Activated T-cell treated with anti-CD3 and anti-CD28 coated beads, Interleukin-2, amount 50 U/mL, for 4 hours (primary cell): ENCODE data around the gene EFL1. TPM values are rescaled to one million over a fixed set of nuclear protein-coding genes. Genes with fewer than 3 reads are reported as not detected.
"Not testable (repeated sequence)": the region's sequence is repeated elsewhere in the genome, so short reads cannot be mapped to it uniquely, and the experiment has no call there.

Experiments
- ATAC-seq, 2 donors: fragments of 200-7000 bp; cut with Tn5 transposase; one replicate each; pipeline ENCODE4 v1.10.0; 2021
- DNase-seq: peaks from one replicate; pipeline ENCODE4 v3.0.0-alpha.2; 2020
- H3K27me3 Mint-ChIP-seq: one replicate; pipeline ENCODE4 v1.8.0; 2021; ENCODE audit warnings: low read depth, mixed read lengths
- H3K36me3 Mint-ChIP-seq: one replicate; pipeline ENCODE4 v1.8.0; 2022; ENCODE audit warnings: mixed read lengths; ENCODE audit not compliant: insufficient read depth
- H3K4me1 Mint-ChIP-seq: one replicate; pipeline ENCODE4 v1.8.0; 2021; ENCODE audit warnings: low read depth, mixed read lengths
- H3K4me3 Mint-ChIP-seq: one replicate; pipeline ENCODE4 v1.8.0; 2021; ENCODE audit warnings: mild to moderate bottlenecking, moderate library complexity, mixed read lengths
- H3K9me3 Mint-ChIP-seq: one replicate; pipeline ENCODE4 v1.8.0; 2021; ENCODE audit warnings: mixed read lengths
- total RNA-seq, 3 donors: library from RNA; stranded (reverse); gene quantifications; one replicate each; pipeline ENCODE4 v1.2.1, GENCODE V29; 2021

Gene EFL1
- total RNA-seq, 3 donors from 2014 or later: 16.5 to 18.6 (median 16.8) TPM

DNA sequence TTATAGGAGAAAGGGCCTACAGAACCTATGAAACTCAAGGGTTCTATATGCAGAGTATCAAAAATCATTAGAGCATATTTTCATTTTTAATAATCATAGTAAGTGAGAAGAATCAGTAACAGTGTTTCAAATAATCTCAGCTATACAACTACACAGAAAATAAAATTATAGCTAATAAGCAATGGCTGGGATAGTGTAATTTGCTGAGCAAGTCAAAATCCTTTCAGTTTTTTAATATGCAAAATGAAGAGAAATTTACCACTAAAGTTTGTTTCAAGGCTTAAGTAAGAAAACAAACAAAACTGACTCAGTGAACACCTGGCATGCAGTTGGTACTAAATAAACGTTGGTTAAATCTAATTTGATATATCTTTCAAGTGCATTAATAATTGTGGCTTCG, 66.2 kb downstream of the EFL1 start:
- Mint-ChIP-seq H3K27me3 (no peaks in the 10 kb centered on the region), H3K9me3 (no peaks in the 10 kb centered on the region), H3K4me1 (no peaks in the 10 kb centered on the region), H3K36me3 (peaks cover 7% of the 10 kb centered on the region), H3K4me3 (no peak overlapping the region)
- no peak for ATAC-seq
- DNase-seq: no peak

DNA sequence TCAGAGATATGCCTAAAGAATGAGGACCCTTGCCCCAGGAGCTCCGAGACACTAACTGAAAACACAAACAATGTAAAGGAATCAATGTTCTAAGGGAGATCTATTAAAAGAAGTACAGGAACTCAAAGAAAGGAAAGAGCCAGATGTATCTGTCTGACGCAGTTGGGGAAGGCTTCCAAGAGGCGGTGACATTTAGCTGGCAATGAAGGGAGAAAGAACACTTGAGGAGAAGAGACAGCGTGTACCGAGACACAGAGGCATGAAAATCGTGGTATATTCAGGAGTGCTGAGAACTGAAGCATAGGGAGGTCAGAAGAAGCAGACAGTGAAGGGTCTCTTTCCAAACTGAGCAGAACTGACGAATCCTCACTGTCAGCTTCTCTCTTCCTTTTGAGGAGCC, 66.7 kb downstream of the EFL1 start:
- DNase-seq, ATAC-seq, H3K9me3 Mint-ChIP-seq, H3K36me3 Mint-ChIP-seq, H3K4me3 Mint-ChIP-seq, H3K4me1 Mint-ChIP-seq, H3K27me3 Mint-ChIP-seq: not testable (repeated sequence)

DNA sequence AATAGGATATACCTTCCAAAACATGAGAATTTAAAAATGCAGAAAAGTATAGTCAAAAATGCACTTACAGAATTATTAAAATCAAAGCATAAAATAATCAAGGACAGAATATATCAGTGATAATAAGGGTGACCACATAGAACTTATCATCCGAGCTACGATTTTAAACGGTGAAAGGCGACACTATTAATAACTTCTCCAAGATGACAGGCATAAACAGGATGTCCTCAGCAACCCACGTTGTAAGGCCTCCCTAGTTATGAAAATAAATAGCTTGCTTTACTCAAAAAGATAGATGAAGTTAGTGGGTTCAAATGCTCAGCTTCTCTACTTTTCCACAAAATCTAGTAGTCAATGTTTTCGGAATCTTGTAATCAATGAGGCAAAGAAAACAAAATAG, 68.0 kb downstream of the EFL1 start:
- not testable (repeated sequence) for ATAC-seq, H3K4me1 Mint-ChIP-seq, H3K27me3 Mint-ChIP-seq, DNase-seq, H3K4me3 Mint-ChIP-seq, H3K9me3 Mint-ChIP-seq
- peaks cover 11% of the 10 kb centered on the region for H3K36me3 Mint-ChIP-seq

DNA sequence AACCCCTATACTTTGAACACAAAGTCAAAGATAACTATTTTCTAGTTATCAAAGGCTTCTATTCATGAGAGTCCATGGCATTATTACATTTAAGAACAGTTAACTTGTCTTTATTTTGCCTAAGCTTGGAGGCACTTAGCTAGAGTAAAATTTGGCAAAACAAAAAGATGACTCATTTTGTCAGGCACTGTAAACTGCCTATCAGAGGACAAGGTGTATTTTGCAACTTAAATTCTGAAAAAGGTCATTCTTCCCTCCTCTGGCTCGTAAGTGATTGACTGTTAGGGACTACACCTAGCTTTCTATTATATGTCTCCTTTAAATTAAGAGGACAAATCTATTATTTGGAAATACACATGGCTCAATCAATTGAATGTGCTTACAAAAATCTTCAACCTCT, 69.1 kb downstream of the EFL1 start:
- peaks cover 11% of the 10 kb centered on the region for H3K36me3 Mint-ChIP-seq
- DNase-seq, H3K9me3 Mint-ChIP-seq, H3K27me3 Mint-ChIP-seq, H3K4me1 Mint-ChIP-seq, ATAC-seq, H3K4me3 Mint-ChIP-seq: not testable (repeated sequence)

DNA sequence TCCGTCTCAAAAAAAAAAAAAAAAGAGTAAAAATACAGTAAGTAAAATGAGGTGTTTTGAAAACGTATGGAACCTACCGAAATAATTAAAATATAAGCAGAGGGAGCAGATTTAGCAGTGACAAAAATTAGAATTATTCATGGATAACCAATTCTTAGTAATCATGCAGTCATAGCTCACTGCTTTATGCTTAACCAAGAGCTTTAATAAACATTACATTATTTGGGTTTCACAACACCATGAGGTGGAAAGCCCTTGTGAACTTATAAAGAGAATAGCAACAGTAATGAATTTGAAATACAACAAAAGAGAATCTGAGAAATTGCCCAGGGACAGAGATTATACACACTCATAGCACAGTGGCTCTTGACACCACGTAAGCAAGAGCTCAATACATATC, 70.1 kb downstream of the EFL1 start:
- not testable (repeated sequence) for H3K4me3 Mint-ChIP-seq, DNase-seq, H3K36me3 Mint-ChIP-seq, H3K9me3 Mint-ChIP-seq, ATAC-seq, H3K4me1 Mint-ChIP-seq, H3K27me3 Mint-ChIP-seq

GRCh38 chr15:82186719-82187406, 75.7 kb downstream of the EFL1 start:
- H3K27me3 Mint-ChIP-seq: no peaks in the 10 kb centered on the region

DNA sequence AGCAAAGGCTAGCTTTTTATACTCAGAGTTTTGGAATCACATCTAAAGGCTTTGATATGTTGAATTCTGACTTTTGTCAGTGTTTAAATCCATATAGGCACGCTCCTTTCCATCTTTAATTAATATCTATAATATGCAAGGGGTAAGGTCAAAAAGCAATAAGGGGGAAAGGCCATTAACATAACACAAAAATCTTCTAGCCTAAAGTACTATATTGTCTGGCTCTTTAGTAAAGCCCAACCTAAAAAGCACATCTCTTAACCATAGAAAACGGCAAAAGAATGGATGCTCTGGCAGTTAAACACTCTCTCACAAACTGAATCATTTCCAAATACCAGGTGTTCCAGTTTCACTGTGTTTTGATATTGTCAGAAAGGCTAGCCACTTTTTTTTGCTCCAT, 76.4 kb downstream of the EFL1 start:
- ATAC-seq: no peak
- H3K4me3 Mint-ChIP-seq: no peak overlapping the region
- peaks cover 14% of the 10 kb centered on the region for H3K36me3 Mint-ChIP-seq
- DNase-seq: no peak
- H3K27me3 Mint-ChIP-seq: no peaks in the 10 kb centered on the region
- no peaks in the 10 kb centered on the region for H3K9me3 Mint-ChIP-seq
- no peaks in the 10 kb centered on the region for H3K4me1 Mint-ChIP-seq

More at GRCh38 chr15:82186719-82187406, 75.7 kb downstream of the EFL1 start:
- no peaks in the 10 kb centered on the region for H3K4me1 Mint-ChIP-seq
- ATAC-seq (no peak), DNase-seq (no peak)
- peaks cover 11% of the 10 kb centered on the region for H3K36me3 Mint-ChIP-seq
- no peak overlapping the region for H3K4me3 Mint-ChIP-seq
- H3K9me3 Mint-ChIP-seq: no peaks in the 10 kb centered on the region

GRCh38 chr15:82184776-82185175, 77.8 kb downstream of the EFL1 start:
- Mint-ChIP-seq H3K4me1 (no peaks in the 10 kb centered on the region), H3K27me3 (no peaks in the 10 kb centered on the region), H3K9me3 (no peaks in the 10 kb centered on the region), H3K4me3 (no peak overlapping the region), H3K36me3 (peaks cover 12% of the 10 kb centered on the region)
- DNase-seq (no peak), ATAC-seq (no peak)

DNA sequence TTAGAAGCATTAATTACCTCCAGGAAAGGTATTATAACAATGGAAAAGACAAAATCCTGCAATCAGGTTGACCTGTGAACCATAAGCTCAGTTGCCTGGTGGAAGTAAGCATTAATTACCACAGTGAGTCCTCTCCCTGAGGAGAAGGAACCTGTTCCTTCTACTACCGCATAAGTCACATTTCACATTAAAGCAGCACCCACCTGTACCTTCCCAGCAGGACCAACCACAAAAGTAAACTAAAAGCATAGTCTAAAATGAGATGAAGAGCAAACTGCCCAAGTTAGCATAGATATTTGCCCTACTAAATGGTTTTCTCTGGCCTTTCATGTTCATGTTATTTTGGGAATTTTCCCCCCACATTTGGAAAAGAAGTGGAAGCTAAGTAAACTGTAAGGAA, 78.2 kb downstream of the EFL1 start:
- DNase-seq (no peak), ATAC-seq (no peak)
- Mint-ChIP-seq H3K9me3 (no peaks in the 10 kb centered on the region), H3K27me3 (no peaks in the 10 kb centered on the region), H3K36me3 (peaks cover 12% of the 10 kb centered on the region), H3K4me3 (no peak overlapping the region), H3K4me1 (no peaks in the 10 kb centered on the region)

DNA sequence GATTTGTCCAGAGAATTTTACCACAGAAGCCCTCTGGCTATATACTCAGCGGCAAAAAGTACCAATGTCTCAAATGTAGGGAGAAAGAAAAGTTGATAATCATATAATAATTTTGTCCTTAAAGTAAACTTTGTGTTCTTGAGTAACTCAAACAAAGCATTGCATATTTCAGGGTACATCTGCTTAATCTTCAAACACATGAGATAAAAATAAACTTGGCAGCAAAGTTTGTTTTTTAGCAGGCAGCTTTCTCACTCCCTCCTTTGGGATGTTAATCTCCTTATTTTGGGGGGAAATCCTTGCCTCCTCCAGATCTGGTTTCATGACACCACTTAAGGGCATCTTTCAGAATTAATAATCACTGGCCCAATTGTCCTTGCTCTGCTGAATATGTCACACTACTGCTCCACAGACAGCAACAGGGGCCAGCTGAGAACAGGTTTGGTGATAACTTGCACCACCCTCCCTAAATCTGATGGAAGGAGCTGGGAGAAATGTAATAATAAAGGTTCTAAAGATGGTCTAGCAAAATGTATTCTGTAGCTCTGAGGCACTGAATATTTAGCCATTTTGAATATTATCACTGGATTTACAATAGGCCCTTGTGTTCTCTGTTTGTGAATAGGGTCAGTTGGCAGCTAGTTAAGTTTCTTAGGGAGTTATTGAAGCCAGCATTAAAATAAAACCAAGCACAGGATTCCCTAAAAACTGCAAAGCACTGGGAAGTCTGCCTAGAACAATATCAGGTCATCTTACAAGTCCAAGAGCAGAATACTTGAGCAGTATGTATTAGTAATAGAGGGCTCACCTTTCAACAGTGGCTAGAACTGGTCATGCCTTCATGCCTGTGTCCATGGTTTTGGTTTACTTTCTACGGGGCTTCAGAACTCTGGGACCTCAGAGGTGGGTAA, 79.2 kb downstream of the EFL1 start:
- H3K9me3 Mint-ChIP-seq: no peaks in the 10 kb centered on the region
- no peak for ATAC-seq
- no peaks in the 10 kb centered on the region for H3K27me3 Mint-ChIP-seq
- H3K36me3 Mint-ChIP-seq: peaks cover 13% of the 10 kb centered on the region
- no peaks in the 10 kb centered on the region for H3K4me1 Mint-ChIP-seq
- no peak for DNase-seq
- H3K4me3 Mint-ChIP-seq: no peak overlapping the region

DNA sequence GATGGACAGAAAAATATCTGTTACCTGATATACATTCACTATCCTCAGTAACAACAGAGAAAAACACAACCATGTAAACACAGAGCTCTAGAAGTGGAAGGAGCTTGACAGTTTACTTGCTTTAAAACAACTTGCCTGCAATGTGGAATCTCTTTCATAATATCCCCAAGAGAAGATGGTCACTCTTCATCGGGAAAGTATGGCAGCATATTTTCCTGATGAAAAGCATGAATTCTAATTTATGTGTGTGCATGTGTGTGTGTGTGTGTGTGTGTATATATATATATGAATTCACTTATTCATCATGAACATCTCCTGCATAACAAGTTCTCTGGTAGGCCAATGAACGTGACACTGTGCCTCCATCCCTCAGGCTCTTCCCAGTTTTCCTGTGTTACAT, 81.2 kb downstream of the EFL1 start:
- no peaks in the 10 kb centered on the region for H3K9me3 Mint-ChIP-seq
- ATAC-seq (no peak), DNase-seq (no peak)
- no peak overlapping the region for H3K4me3 Mint-ChIP-seq
- no peaks in the 10 kb centered on the region for H3K4me1 Mint-ChIP-seq
- peaks cover 14% of the 10 kb centered on the region for H3K36me3 Mint-ChIP-seq
- no peaks in the 10 kb centered on the region for H3K27me3 Mint-ChIP-seq

DNA sequence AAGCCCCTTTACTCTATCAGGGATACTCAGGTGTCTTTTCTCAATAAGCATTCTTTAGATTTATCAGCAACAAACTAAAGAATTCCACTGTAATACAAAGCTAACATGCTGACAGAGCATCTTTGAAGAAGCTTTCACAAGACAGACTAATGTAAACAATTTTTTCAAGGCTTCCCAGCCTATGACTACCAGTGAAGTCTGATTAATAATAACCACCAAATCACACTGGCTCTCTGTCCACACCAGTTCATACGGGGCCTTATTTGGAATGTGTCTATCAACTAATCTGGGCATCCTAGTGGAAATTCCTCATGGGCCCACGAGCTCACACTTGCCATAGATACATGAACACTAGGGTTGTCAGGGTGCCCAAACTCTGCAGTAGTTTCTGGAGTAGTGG, 84.5 kb downstream of the EFL1 start:
- DNase-seq: no peak
- Mint-ChIP-seq H3K27me3 (no peaks in the 10 kb centered on the region), H3K9me3 (no peaks in the 10 kb centered on the region), H3K4me3 (no peak overlapping the region), H3K4me1 (no peaks in the 10 kb centered on the region), H3K36me3 (peaks cover 10% of the 10 kb centered on the region)
- ATAC-seq: no peak

DNA sequence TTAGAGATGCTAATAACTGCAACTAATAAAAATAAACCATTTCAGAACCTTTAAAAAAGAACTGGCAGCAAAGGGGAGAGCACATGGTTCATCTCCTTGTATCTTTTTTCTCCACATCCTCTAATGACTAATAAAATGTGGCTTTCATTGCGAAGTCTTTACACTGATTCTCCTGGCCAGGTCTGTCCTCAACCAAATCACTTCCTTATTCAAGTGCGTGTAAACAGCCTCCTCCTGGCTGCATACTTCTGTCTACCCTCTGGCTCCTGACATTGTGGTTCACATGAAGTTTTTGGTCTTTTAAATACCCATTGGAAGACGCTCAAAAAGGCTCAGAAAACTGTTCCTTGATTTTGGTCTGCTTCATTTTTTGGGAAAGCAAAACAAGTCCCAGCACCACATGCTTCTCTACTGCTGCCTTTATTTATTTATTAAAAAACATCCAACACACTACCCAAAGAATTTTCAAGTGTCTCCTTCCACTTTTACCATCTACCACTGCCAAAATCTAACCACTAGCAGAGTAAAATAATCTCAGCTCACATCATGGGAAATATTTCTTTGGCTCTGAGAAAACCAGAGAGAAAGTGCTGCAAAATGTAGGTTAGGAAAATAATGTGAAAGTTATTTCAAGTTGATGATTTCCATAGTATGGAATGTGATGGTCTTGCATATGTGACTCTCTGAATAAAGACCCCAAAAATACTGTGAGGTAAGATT, 85.1 kb downstream of the EFL1 start:
- Mint-ChIP-seq H3K27me3 (no peaks in the 10 kb centered on the region), H3K4me3 (no peak overlapping the region), H3K36me3 (peaks cover 10% of the 10 kb centered on the region), H3K4me1 (no peaks in the 10 kb centered on the region), H3K9me3 (no peaks in the 10 kb centered on the region)
- DNase-seq: no peak
- no peak for ATAC-seq

DNA sequence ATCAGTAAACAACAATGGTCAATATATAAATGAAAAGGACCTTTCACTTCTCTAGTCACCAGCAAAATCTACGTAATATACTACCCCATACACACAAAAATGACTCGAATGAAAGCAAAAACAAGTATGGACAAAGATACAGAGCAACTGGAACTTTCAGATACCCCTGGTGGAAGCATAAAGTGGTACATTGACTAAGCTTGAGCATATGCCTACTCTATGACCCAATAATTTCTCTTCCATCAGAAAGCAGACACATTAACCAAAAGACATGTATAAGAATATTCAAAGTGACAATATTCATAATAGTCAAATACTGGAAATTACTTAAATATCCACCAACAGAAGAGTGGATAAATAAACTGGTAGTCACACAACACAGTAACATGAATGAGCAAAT, 86.0 kb downstream of the EFL1 start:
- Mint-ChIP-seq H3K4me3 (no peak overlapping the region), H3K27me3 (no peaks in the 10 kb centered on the region), H3K4me1 (no peaks in the 10 kb centered on the region), H3K36me3 (peaks cover 5% of the 10 kb centered on the region), H3K9me3 (no peaks in the 10 kb centered on the region)
- ATAC-seq: no peak
- DNase-seq: no peak
